CD4-positive, alpha-beta T cell treated with Interleukin-12 subunit alpha and Interleukin-12 subunit beta, for 1 hour (primary cell): ENCODE measurements around the gene NTNG1.

Source experiments
- DNase-seq: peaks from one replicate; pipeline ENCODE4 v3.0.0-alpha.2; 2020

The NTNG1 gene

DNA sequence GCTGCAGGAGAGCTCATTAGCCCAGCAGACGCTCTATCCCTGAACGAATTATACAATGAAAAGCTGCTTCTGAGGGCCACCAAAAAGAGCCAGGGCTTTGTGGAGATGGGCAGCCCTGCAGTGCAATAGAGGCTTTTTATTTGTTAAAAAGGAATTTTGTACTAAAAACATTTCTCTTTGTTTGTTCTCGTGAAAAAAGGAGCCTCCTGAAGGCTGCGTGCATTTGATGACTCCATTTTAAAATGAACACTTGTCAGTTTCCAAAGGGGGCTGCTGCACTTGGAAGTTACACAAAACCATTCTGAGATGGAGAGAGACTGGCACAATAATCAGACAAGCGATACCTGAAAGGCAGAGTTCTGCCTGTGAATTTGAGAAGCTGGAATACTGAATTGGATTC, 202.8 kb downstream of the NTNG1 start:
- no peak for DNase-seq

DNA sequence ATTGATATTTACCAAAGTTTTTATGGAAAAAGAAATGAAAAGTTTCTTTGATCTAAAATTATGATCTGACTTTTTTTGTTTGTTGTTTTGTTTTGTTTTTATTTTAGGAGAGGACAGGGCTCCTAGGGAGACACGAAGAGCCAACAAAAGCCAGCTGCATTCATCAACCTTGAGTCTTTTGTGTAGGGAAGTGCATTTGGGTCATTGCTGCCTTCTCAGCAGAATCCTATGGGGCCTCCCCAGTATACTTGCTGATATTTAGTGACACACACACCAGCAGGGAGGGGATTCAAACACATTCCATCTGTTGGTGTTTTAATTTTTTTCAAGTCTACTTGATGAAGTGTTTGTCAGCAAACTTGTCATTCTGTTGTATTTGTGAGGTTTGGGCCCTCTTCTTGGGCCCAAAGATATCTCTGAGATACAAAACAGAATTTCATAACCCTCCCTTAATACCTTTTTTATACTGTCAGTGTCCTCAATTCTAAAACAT, 203.5 kb downstream of the NTNG1 start:
- no peak for DNase-seq

DNA sequence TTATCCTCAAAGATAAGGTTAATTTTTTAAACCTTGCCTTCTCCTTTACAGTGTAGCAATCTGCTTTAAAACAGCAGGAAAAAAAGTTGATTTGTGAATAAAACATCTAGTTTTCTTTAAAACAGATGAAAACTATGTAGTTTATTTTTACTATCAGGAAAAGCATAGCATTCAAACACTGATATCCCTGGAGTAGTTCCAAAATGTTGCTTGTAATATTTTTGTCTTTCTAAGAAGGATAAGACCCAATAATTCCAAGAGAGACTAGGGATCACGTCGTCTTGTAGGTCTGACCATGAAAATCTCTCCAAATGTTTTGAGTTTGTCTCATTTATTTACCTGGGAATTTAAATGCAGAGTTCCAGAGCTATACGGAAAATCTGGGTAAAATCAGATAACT, 204.0 kb downstream of the NTNG1 start:
- no peak for DNase-seq

DNA sequence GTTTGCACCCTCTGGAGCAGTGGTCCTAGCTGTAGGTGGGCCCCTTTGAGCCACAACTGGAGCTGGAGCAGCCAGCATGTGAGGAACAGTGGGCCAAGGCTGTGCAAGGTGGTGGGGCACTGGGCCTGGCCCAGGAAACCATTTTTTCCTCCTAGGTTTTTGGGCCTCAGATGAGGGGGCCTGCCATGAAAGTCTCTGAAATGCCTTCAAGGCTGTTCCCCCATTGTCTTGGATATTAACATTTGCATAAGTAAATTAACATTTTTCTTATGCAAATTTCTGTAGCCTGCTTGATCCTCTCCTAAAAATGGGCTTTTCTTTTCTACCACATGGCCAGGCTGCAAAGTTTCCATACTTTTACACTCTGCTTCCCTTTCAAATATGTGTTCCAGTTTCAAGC, 212.0 kb downstream of the NTNG1 start:
- DNase-seq: no peak

DNA sequence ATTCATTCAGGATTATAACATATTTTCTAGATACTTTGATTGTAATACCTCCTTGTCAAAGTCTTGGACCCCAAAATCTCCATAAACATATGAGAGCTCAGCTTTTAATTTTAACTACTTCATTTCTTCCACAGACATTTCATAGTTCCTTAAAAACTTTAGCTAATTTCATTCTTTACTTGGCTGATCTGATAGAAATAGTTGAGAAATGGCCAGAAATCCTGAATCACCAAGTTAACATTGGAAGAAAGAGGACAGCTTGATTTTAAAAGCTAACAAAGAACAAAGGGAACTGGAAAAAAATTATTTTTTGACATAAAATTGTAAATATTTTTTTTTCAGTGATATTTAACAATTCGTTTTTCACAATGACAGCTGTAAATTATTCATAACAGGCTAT, 216.5 kb downstream of the NTNG1 start:
- no peak for DNase-seq

DNA sequence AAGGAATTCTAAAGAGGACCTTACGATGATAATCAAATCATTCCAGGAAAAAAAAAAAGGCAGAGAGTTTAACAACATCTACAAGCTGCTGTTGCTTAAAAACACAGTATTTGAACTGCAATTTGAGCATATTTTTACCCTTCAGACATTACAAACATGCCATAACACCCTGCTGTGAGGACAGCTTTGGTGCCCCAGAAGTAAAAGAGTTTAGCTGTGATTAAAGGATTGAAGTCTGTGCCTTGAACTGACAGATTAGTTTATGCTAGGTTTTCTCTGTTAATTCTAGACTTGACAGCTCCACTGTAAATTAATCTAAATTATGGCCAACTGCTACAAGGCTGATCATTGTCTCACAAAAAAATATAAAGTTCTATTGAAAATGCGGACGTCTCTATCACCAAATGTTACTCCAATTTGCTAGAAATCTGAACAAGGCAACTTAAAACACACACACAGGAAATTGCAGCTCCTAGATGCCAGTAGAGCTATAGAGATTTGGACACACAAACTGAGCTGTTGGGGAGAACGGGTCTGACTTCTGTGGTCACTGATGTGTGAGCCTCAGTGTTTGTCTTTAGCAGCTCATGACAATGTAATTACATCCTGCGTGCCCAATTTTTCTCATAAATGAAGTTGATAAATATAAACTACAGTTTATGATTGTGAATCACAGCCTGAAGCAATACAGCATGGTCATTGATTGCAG, 217.9 kb downstream of the NTNG1 start:
- DNase-seq: no peak

DNA sequence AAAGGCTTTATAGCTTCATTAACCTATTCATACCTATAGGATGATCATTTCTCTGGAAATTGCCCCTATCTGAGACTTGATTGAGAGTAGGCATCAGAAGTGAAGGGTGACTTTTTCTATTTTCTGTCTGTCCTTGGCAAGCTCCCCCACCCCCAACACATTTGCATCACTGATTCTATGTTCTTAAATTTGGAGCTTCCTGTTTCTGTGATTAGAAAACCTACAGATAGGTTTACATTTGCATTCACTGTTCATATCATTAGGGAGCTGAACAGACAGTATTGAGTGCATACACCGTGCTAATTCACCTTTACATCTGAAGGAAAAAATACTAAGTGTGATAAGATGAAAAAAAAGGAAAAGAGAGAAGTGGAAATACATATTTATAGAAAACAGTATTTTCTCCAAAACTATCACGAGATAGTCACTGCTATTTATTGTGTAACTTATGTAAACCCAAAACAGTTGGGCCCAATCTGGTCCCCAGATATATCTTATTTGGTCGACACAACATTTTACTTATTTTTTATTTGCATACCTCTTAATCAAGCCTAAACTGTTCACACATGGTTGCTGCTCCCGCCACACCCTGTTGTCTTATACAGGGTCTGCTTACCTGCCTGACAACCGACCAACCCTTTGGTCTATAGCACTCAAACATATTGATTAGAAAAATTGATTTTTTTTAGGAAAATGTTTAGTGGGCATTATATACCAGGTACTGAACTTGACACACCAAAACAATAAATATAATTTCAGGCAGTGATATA, 218.8 kb downstream of the NTNG1 start:
- DNase-seq: no peak

DNA sequence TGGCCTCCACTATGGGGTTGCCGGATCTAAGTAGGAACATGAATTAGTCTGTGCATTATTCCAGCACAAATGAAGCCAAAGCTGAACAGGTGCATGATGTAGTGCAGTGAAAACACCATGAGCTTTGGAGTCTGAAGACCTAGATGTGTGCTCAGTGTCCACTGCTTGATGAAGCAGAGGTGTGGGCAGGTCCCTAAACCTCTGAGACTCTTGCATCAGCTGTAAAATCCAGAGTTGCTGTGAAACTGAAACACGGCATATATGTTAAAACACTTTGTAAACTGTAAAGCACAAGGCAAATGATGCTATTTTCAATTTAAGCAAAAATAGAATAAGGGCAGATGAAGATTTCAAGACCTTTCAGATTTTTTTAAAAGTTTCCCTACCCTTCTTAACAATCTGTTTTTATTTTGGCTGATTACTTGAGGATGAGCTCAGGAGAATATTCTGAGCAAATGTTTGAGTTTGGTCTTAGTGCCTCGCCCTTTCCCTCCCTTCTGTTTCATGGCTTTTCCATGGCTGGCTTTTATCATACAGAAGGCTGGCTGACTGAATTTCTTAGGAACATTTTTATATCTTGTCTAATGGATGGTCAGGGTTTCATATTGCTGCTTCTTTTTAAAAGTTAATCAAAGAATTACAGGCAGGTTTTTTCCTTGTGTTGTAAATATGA, 221.8 kb downstream of the NTNG1 start:
- no peak for DNase-seq

DNA sequence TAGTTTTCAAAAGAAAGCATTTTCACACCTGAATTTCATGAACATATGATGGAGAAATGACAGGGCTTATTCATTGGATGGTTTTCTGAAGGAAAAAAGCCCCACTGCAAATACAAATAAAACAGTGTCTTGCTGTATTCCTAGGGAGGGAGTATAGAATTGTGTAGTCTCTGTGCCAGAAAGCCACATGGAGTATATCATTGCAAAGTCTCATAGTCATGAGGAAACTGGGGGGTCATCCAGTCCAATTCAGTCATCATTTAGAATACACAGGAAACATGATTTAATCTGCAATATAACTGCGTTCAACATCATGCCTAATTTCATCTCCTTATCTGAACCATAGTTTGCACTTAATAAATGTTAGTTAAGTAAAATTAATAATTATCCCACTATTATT, 222.3 kb downstream of the NTNG1 start:
- DNase-seq: no peak

DNA sequence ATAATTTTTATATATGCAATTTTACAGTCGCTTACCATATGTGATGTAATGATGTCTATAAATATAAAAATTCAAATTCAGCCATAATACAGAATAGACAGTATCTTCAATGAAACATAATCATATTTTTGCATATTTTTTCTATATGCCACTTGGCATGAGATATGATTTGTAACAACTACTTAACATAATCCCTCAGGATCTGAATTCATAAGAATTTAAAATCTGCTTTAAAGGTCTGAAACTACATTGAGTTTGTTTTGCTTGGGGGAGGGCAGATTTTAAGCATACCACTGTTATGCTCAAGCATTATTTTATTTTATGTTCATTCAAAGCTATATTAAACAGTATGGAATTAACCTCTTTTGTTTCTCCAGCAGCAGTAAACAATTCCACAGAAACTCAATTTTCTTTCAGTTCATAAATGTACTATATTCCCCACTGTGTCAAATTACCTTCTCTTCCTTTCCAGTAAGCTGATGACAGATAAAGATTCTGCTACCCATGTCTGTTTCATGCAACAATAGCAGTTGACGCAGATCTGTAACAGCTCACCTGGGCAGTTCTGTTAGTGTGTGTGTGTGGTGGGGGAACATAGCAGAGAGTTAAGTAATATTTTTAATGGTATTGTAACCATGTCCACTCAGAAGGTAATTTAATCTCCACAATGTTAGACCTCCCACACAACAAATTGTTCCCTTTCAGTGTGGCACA, 224.8 kb downstream of the NTNG1 start:
- no peak for DNase-seq

DNA sequence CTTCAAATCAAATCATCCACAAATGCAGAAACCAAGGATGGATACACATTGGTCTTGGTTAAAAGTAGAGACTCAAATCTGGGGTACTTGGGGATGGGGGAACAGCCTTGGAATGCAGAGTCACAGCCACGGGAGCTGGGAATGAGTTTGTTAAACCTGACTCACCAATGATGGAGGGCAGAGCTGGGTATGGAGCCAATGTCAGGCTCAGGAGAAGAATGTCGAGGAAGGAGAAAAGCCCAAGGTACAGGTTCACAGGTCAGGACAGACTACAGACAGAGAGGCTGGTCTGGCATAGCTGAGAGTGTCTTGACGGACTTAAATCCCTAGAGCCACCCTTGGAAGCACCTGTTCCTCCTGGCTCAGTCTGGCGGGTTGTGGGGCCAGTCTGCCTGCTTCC, 237.6 kb downstream of the NTNG1 start:
- DNase-seq: no peak

DNA sequence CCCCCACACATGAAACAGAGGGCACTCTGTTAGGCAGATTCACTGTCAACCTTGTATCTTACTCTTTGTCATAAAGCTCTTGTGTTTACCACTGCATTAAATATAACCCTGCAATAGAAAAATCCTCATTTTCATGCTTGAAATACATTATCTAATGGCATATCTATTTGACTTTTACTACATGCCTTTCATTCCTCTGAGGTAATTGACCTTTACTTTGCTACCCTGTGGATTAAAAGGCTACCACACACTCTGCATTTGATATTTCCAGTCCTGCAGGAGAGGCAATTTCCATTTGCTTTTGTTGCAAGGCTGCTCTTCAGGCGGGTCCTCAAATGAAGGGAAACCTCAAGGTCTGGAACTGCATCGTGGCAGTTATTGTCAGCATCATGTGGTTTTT, 238.0 kb downstream of the NTNG1 start:
- no peak for DNase-seq

DNA sequence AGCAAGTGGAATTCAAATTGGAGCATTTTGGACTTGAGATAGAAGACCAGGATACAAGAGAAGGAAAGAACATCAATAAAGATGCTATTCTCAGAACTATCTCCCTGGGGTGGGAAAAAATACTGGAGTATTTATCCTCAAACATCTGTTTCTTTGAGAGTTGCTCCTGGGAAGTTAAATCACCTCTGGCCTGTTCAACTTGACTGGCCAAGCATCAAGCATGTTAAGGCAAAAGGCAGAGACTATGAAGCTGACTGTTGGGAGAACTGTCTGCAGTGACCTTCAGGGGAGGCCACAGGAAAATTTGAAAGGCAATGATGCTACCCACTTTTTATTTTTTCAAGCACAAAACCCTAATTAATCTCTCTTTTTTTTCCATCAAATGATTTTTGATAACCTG, 239.0 kb downstream of the NTNG1 start:
- no peak for DNase-seq

DNA sequence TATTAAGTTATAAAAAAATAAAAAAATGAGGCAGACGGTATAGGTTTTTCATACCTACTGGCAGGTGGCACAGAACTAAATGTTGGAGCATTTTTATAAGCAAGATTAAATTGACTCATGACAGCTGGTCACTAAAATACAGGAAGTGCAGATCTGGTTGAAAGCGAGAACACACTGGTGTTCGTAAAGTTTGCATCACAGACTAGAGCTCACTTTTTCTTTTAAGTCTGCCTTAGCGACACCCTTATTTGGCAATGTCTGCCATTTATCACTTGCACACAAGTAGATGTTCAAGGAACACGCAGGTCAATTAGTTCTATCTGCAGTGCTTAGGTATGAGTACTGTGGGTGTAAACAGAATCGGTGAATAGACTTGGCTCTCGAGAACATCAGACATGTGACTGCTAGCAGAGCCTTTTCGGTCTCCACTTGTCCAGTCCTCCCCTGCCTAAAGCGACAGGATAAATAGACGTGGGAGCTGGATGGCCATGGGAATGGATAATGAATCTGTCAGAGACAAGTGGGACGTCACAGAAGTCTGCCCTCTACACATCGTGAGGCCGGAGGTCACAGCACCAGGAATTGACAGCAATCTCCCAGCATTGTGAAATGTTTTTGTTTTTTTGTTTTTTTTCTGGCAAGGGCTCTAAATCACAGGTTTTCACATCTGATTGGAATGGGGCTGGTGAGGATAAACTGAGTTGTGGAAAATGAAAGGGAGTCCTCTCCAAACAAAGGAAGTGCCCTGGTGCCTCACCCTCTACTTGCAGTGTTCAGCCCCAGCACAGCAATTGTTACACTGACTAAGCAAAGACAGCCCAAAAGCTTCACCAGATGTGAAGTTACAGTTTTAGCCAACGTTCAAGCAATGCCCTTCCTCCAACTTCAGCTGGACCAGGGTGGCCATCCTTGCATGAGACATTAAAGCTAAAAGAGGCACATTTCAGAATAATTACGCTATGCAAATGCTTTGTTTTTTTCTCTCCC, 248.9 kb downstream of the NTNG1 start:
- DNase-seq: no peak

DNA sequence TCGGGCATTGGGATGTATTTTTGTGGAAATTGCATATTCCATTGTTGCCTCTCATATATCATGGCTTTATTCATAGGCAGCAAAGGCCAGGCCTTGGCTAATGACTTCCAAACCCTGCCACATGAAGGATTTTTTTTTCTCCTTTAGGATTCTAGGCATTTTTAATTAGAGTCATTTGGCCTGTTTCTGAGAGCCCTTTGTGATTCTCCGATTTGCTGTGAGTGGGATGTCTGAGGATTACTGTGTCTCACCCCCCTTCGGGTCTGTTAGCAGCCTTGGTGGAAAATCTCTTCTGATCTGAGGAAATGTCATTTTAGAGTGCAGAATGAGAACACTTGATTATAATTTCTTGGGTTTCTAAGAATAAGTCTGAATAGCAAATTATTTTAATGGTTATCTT, 253.5 kb downstream of the NTNG1 start:
- DNase-seq: no peak

DNA sequence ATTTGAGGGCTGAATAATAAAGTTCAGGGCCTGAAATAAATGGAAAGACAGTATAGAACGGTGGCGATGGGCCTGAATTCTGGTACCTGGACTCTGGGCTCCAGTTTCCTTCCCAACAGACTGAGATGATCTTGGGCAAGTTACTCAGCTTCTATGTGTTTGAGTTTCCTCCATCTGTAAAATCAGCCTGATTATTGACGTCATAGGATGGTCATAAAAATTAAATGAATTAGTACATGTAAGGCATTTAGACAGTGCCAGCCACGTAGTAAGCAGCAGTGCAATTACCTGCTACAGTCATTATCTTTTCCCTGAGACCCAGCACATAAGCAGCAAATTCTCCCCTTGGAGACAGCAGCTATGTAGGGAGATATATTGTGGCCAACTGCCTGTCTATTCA, 260.9 kb downstream of the NTNG1 start:
- DNase-seq: no peak

DNA sequence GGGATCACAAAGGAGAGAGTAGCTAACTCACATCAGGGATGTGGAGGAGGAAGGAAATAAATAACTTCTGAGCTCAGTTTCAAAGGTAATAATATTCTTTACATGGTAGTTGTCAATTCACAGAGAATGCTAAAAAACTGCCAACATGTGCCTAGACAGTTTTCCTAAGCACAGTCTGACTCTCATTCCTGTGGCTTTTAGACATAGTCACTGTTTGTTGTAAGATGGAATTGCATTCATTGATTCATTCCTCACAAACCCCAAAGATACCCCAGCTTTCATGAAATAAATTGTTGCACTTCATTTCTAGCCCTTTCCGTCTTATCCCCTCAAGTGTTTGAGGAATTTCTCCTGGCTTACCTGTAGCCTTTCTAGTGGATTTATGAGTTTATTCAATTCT, 263.9 kb downstream of the NTNG1 start:
- DNase-seq: no peak

DNA sequence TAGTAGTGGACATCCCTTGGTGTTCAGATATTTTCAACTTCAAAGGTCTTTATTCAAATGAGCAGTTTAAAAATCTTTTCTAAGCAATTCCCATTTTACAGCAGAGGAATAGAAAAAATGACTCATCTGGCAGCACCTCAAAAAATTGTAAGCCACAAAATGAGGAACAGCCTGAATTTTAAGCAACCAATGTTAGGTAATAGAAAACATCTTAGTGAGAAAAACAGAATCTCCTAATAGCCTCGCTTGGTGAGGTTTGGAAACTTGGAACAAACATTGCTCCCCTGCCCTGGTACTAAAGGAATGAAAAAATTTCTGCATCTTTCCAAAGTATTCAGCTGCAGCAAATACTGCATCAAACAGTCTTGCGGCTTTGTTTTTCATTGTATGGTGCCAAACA, 264.4 kb downstream of the NTNG1 start:
- no peak for DNase-seq

DNA sequence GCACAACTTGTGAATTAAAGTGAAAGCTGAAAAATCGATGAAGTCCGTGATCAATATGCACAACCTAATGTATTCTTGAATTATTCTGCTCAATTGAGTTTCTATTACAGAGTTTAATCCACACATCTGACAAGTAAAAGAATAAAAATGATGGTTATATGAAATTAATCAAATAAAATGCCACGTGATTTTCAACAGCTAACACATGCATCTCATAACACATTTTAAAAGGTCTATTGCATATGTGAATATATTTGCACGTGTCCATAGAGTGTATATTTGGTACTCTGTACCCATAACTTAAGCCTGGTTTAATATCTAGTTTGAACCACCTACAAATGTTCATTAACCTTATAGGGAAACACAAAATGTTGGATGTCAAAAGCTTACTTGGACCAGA, 266.2 kb downstream of the NTNG1 start:
- DNase-seq: no peak

DNA sequence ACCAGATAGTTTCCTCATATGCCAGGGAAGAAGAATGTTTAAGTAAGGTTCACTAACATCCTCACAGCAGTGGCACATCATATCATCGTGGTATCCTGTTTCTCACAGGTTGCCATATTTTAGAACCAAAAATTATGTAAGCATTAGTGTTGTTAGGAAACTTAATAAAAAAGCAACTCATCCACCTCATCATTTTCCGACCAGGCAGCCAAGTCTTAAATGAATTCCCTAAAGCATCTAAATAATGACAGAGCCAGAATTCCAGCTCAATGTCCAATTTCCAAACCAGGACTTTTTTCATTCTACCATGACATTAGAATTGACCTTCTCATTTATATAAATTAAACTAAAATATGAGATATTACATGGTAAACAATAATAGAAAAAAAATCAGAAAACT, 272.7 kb downstream of the NTNG1 start:
- no peak for DNase-seq

DNA sequence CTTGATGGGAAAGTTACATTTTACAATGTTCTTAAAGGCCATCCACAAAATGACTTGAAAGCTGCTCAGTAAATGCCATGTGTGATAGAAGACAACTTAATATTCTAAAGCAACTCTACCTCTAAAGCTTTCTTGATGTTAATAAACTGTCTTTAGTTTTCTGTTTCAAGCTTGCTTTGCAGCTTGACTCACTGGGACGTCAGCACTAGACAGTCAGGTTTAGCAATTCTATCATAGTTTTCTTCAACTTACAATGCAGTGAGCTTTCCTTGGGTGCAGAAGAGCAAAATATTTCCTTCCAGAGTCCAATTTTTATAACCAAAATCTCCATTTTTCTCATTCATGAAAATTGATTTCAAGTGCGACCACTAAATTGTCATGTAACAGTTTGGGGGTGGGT, 273.1 kb downstream of the NTNG1 start:
- no peak for DNase-seq

DNA sequence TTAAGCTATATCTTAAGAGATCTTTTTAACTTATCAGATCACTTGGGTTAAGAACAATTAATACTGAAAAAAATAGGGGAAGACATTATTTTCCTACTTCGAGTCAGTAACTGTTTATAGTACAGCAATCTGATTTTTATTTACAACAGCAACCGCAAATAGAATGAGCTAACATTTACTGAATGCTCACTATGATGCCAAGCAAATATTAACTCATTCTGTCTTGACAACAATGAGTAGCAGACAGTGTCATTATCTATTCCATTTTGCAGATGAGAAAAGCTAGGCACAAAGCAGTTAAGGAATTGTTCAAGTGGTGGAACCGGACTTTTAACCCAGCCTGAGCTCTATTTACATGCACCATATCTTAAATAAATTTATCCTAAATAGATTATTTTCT, 273.7 kb downstream of the NTNG1 start:
- DNase-seq: no peak
